HG02981 (cell line): ENCODE results near the gene KAT2B.
"Not testable (repeated sequence)": the region's sequence is repeated elsewhere in the genome, so short reads cannot be mapped to it uniquely, and the experiment has no call there.

Experiments used
- ATAC-seq: cut with Tn5 transposase; IDR thresholded peaks from one replicate; pipeline ENCODE4 v1.9.1; 2021; ENCODE audit warnings: mild to moderate bottlenecking, moderate library complexity; ENCODE audit not compliant: unreplicated experiment

Gene KAT2B

GRCh38 chr3:20039765-20040547, at the start of gene KAT2B:
Gene KAT2B (plus strand): TSS chr3:20040446. CDS start chr3:20040478, 32 bp downstream.
- ATAC-seq: peak; percentile 58

GRCh38 chr3:19994796-19995195, 45.5 kb upstream of the KAT2B start:
- ATAC-seq: no peak

GRCh38 chr3:19997502-19997901, 42.7 kb upstream of the KAT2B start:
- no peak for ATAC-seq

- no peak for ATAC-seq
Observed at GRCh38 chr3:20001932-20002331, 38.3 kb upstream of the KAT2B start.

DNA sequence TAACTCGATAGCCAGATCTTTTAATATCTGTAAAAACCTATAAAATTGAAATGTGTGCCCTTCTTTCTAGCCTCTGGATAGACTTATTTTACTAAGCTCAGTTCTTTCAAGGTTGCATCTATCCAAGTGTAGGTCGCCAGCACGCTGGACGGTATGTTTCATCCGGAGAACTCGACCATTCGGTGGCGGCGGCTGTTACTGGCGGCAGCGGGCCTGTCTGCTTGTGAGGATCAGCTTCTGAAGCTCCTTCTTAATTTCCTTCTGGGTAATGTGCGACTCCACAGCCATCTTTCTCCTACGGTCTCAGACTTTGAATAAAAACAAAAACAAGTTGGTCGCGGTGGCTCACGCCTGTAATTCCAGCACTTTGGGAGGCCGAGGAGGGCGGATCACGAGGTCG, 32.3 kb upstream of the KAT2B start:
- no peak for ATAC-seq

DNA sequence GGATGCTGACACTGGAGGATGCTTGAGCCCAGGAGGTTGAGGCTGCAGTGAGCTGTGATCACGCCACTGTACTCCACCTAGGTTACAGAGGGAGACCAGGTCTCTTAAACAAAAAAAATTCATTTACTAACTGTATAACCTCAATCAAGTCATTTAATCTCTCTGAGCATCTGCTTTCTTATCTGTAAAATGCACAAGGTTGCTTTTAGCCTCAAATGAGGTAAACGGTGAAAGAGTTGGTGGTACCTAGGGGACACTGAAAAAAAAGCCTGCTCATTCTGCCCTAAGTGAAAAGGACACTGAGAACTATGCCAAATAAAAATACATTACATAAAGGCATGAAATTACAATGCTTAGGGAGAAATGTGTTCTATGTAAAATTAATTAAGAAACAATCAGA, 31.6 kb upstream of the KAT2B start:
- ATAC-seq: no peak

- no peak for ATAC-seq
Observed at GRCh38 chr3:20012164-20012563, 28.1 kb upstream of the KAT2B start, which contains the start of gene PP2D1. Gene PP2D1 (minus strand): TSS chr3:20012264. CDS start chr3:20012072, 192 bp downstream.

DNA sequence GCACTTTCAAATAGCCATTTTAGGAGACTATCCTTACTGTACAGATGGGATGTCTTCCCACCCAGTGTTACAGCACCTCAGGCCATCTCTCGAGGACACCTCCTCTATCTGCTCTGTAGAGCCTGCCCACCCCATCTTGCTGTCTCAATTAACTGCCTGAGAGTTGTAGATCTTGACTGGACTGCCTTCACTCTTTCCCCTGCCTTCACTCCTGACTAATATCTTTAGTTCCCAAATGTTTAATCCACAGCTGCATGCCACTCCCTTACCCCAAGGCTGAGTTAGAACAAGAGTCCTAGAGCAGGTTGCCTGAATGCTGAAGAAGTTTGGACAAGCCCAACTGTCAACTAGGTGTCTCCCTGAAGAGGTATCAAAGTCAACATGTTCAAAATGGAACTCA, 26.9 kb upstream of the KAT2B start:
- ATAC-seq: no peak

DNA sequence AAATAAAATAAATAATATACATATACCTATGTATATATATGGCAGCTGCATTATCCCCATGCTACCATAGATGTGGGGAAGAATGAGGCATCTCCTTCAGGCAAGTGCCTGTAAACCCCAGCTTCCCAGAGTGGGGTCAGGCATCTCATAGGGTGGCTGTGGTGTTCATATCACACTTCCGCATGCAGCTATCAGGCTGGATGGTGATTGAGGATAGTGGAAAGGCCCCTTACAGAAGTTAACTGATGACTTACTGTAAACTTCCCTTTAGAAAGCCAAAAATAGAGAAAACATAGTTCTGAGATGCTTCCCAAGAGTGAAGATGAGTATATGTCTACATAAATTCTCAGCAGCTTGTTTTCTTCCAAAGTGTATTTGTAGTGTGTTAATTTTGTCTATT, 24.7 kb upstream of the KAT2B start:
- no peak for ATAC-seq

DNA sequence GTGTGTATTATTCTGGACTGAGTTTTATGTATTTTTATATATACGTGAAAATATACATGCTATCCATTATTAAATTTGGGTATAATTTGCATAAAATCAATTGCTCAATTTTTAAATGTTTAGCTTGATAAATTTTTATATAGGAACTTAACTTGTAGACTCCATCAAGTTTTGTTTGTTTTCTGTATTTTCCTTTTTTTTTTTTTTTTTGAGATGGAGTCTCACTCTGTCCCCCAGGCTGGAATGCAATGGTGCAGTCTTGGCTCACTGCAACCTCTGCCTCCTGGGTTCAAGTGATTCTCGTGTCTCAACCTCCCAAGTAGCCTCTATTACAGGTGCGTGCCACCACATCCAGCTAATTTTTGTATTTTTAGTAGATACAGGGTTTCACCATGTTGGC, 24.2 kb upstream of the KAT2B start:
- ATAC-seq: not testable (repeated sequence)

DNA sequence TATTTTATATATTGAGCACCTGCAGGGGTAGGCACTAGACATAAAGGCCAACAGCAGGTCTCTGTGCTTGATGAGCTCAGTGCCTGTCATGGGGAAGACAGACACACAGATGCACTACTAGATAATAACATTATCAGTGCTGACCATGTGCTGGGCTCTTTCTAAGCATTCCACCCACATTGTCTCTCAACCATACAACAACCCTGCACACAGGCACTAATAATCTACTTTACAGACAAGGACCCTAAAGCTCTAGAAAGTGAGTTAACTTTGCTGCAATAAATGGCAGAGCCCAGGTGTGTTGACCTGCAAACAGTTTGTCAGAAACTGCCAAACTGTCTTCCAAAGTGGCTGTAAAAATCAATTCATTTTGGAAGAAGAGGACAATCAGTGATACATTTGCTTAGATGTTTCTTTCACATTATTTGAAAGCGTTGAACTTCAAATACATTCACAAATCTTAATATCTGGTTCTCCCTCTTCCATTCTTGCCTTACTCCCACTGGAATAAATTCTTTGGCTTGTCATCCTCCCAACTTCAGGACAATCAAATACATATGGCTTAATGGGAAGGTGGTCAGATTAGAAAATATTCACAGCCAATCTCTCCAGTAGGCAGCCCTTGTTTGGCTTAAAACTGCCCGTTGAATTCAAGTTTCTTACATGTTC, 17.2 kb upstream of the KAT2B start:
- ATAC-seq: no peak

- ATAC-seq: no peak
Observed at GRCh38 chr3:20023623-20024405, 16.4 kb upstream of the KAT2B start.

GRCh38 chr3:20027136-20027535, 13.1 kb upstream of the KAT2B start:
- no peak for ATAC-seq

DNA sequence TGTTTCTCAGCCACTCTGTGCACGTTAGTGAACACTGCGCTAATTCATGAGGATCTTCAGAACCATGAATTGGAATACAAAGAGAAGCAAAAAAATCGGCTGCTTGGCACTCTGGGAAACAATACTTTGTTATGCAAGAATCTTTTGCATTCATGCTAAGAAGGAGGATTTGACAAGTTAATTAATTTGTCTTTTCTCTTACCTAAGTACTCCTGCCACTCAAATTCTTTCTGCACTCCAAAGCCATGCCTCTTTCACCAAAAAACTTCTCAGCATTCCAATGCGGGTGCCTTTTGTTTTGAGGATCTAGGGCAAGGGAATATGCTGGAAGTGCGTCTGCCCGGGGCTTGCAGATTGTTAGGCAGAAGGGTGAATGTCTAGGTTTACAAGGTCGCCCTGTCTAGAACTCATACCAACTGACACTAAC, 11.3 kb upstream of the KAT2B start:
- no peak for ATAC-seq

DNA sequence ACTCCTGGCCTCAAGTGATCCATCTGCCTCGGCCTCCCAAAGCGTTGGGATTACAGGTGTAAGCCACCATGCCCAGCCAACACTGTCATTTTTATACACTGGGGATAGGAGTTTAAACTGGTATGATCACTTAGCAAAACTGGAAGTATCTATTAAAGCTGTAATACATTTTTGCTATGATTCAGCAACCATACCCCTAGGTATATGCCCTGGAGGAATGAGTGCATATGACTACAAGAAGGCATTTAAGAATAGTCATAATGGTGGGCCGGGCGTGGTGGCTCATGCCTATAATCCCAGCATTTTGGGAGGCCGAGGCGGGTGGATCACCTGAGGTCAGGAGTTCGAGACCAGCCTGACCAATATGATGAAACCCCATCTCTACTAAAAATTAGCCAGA, 8.3 kb upstream of the KAT2B start:
- not testable (repeated sequence) for ATAC-seq

DNA sequence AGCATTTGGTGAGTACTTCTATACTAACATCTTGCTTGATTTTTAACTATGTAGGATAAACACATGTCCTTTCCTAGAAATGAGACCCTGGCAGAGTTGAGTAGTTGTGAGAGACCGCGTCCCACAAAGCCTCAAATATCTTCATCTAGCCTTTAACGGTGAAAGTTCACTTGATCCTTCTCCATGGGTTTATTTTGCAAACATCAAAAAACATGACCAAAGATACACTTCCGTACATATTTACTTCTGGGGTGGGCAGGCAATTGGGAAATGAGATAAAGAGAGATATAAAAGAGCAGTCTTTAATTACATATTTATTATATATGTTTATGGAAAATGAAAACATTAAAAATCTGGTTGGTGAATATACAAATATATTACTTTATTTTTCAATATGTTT, 5.2 kb upstream of the KAT2B start:
- no peak for ATAC-seq

DNA sequence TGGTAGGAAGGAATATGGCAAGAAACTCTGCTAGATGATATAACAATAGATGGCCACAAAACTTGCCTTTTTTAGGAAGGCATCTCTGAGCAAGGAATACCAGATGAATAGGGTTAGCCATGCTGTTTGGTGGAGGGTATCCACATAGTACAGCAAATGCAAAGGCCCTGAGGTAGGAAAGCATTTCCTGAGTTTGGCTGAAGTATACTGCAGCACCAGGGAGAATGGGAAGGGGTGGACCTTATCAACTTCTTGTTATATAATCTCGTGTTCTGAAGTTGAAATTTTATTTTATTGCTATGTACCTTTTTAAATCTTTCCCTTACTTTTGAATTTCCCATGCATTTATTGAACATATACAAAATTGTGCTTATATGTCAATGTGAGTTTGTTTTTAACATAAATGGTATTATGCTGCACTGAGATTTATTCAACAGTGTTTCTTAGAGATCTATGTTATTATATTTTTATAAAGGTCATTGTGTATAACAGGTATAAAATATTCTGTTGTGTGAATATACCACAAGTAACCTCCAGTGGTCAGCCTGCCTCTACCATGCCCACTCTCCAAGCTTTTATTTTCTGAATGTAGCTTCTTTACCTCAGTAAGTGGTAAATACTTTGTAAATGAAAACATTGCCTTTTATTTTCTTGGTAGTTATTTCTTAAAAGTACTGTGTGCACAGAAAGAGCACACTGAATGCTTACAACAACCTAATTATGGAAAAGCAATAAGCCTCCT, 2.8 kb upstream of the KAT2B start:
- no peak for ATAC-seq

- ATAC-seq: no peak
Observed at GRCh38 chr3:20038699-20039465, 1.4 kb upstream of the KAT2B start.

- ATAC-seq: no peak
Observed at GRCh38 chr3:20039466-20039764, 831 bp upstream of the KAT2B start.

- ATAC-seq: peak; percentile 31
Observed at GRCh38 chr3:20040548-20041196, 426 bp downstream of the KAT2B start.
